Left hindlimb (tissue), 1 donor: ENCODE data around the gene CBX5.
"Not testable (repeated sequence)": the region's sequence is repeated elsewhere in the genome, so short reads cannot be mapped to it uniquely, and the experiment has no call there.

Experiments
- DNase-seq: peaks from one replicate; pipeline ENCODE4 v3.0.0-alpha.2; 2018

The CBX5 gene

GRCh38 chr12:54279632-54280467, at the start of gene CBX5:
Gene CBX5, minus strand, starts transcription at chr12:54280122. Its CDS starts 22,472 bp downstream, at chr12:54257650.
- peak; percentile 99 for DNase-seq

GRCh38 chr12:54328595-54329337, 48.8 kb upstream of the CBX5 start:
- no peak for DNase-seq

GRCh38 chr12:54325442-54326109, 45.7 kb upstream of the CBX5 start:
- not testable (repeated sequence) for DNase-seq

GRCh38 chr12:54324617-54325441, 44.9 kb upstream of the CBX5 start, which contains the start of gene COPZ1:
Gene COPZ1, plus strand, starts transcription at chr12:54325131. Its CDS starts 33 bp downstream, at chr12:54325164.
- peak; percentile 99 for DNase-seq

GRCh38 chr12:54321363-54321762, 41.4 kb upstream of the CBX5 start:
- DNase-seq: no peak

- DNase-seq: not testable (repeated sequence)
Observed at GRCh38 chr12:54312309-54312708, 32.4 kb upstream of the CBX5 start.

GRCh38 chr12:54311051-54311450, 31.1 kb upstream of the CBX5 start:
- DNase-seq: no peak

- DNase-seq: peak; percentile 69
Observed at GRCh38 chr12:54306925-54307741, 27.2 kb upstream of the CBX5 start.

- peak; percentile 53 for DNase-seq
Observed at GRCh38 chr12:54304187-54304810, 24.4 kb upstream of the CBX5 start.

GRCh38 chr12:54303640-54304039, 23.7 kb upstream of the CBX5 start:
- DNase-seq: no peak

GRCh38 chr12:54301428-54302048, 21.6 kb upstream of the CBX5 start:
- no peak for DNase-seq

GRCh38 chr12:54300732-54301427, 21.0 kb upstream of the CBX5 start, which contains the start of gene NFE2:
Gene NFE2, minus strand, starts transcription at chr12:54301015. Its CDS starts 5,767 bp downstream, at chr12:54295248.
- peak; percentile 67 for DNase-seq

- no peak for DNase-seq
Observed at GRCh38 chr12:54300225-54300731, 20.4 kb upstream of the CBX5 start.

GRCh38 chr12:54299515-54300224, 19.7 kb upstream of the CBX5 start:
- no peak for DNase-seq

- DNase-seq: no peak
Observed at GRCh38 chr12:54298904-54299303, 19.0 kb upstream of the CBX5 start.

GRCh38 chr12:54296393-54297099, 16.6 kb upstream of the CBX5 start:
- no peak for DNase-seq

- no peak for DNase-seq
Observed at GRCh38 chr12:54294953-54295566, 15.1 kb upstream of the CBX5 start.
